Measurements from ENCODE around the gene TMEM63A. TPM values are rescaled to one million over a fixed set of nuclear protein-coding genes. Genes with fewer than 3 reads are reported as not detected.
"Not testable (repeated sequence)": the region's sequence is repeated elsewhere in the genome, so short reads cannot be mapped to it uniquely, and the experiment has no call there.

TMEM63A gene
- 16.1 TPM for polyA plus RNA-seq (2013, experiment 1 of 4)
- 16.6 TPM for polyA plus RNA-seq (2013, experiment 2 of 4)
- 12.3 TPM for polyA plus RNA-seq (2013, experiment 3 of 4)
- polyA plus RNA-seq (2013, experiment 4 of 4), result 16.3 TPM

GRCh38 chr1:225881959-225882693 is at the start of gene TMEM63A:
TSS of gene TMEM63A (minus strand) at chr1:225882380. CDS start at chr1:225877580, 4,800 bp downstream.
- peaks cover 5% of the 10 kb centered on the region for H3K4me1 ChIP-seq (ENCODE audit: control insufficient read depth, insufficient read depth, low read length)

GRCh38 chr1:225931270-225932136 is 49.3 kb upstream of the TMEM63A start:
- Histone ChIP-seq H3K27ac (ENCODE audit: insufficient read depth, low read depth, low read length, poor library complexity, severe bottlenecking) (no peak overlapping the region), H3K4me1 (ENCODE audit: control insufficient read depth, insufficient read depth, low read length) (no peaks in the 10 kb centered on the region), H3K27me3 (ENCODE audit: control insufficient read depth, insufficient read depth, low read length, poor library complexity, severe bottlenecking) (no peaks in the 10 kb centered on the region), H3K4me3 (ENCODE audit: insufficient read depth, low read depth, low read length) (no peak overlapping the region), H3K9me3 (ENCODE audit: control insufficient read depth, low read length) (no peaks in the 10 kb centered on the region), H3K36me3 (ENCODE audit: control insufficient read depth, insufficient read depth, low read length) (no peaks in the 10 kb centered on the region)
- 88% methylated on average over 5 of the region's 5 CpGs for WGBS, 2 experiments

More at GRCh38 chr1:225881959-225882693, at the start of gene TMEM63A:
- Histone ChIP-seq H3K27me3 (ENCODE audit: control insufficient read depth, insufficient read depth, low read length, poor library complexity, severe bottlenecking) (peaks cover 68% of the 10 kb centered on the region), H3K27ac (ENCODE audit: insufficient read depth, low read depth, low read length, poor library complexity, severe bottlenecking) (no peak within 1 kb of the TSS), H3K36me3 (ENCODE audit: control insufficient read depth, insufficient read depth, low read length) (no peaks in the 10 kb centered on the region), H3K4me3 (ENCODE audit: insufficient read depth, low read depth, low read length) (peak within 1 kb of the TSS; percentile 83), H3K9me3 (ENCODE audit: control insufficient read depth, low read length) (no peaks in the 10 kb centered on the region)
- 0% methylated on average over 64 of the region's 64 CpGs for WGBS, 2 experiments

- WGBS, 2 experiments, result 90 to 93% methylated on average over 2 of the region's 2 CpGs
- no peaks in the 10 kb centered on the region for H3K9me3 ChIP-seq (ENCODE audit: control insufficient read depth, low read length)
Observed at GRCh38 chr1:225930566-225930965, 48.4 kb upstream of the TMEM63A start.

GRCh38 chr1:225929462-225929861 is 47.3 kb upstream of the TMEM63A start:
- WGBS, 2 experiments, result 93 to 98% methylated on average over 2 to 3 of the region's 3 CpGs

More at GRCh38 chr1:225930566-225930965, 48.4 kb upstream of the TMEM63A start:
- no peaks in the 10 kb centered on the region for H3K4me1 ChIP-seq (ENCODE audit: control insufficient read depth, insufficient read depth, low read length)
- no peaks in the 10 kb centered on the region for H3K36me3 ChIP-seq (ENCODE audit: control insufficient read depth, insufficient read depth, low read length)
- H3K27ac ChIP-seq (ENCODE audit: insufficient read depth, low read depth, low read length, poor library complexity, severe bottlenecking), result no peak overlapping the region
- no peak overlapping the region for H3K4me3 ChIP-seq (ENCODE audit: insufficient read depth, low read depth, low read length)
- H3K27me3 ChIP-seq (ENCODE audit: control insufficient read depth, insufficient read depth, low read length, poor library complexity, severe bottlenecking), result no peaks in the 10 kb centered on the region

GRCh38 chr1:225928186-225929175 is 46.3 kb upstream of the TMEM63A start:
- Histone ChIP-seq H3K4me1 (ENCODE audit: control insufficient read depth, insufficient read depth, low read length) (no peaks in the 10 kb centered on the region), H3K4me3 (ENCODE audit: insufficient read depth, low read depth, low read length) (no peak overlapping the region), H3K27ac (ENCODE audit: insufficient read depth, low read depth, low read length, poor library complexity, severe bottlenecking) (no peak overlapping the region), H3K27me3 (ENCODE audit: control insufficient read depth, insufficient read depth, low read length, poor library complexity, severe bottlenecking) (no peaks in the 10 kb centered on the region), H3K36me3 (ENCODE audit: control insufficient read depth, insufficient read depth, low read length) (no peaks in the 10 kb centered on the region), H3K9me3 (ENCODE audit: control insufficient read depth, low read length) (no peaks in the 10 kb centered on the region)
- WGBS, 2 experiments, result 93% methylated on average over 13 to 14 of the region's 14 CpGs

More at GRCh38 chr1:225929462-225929861, 47.3 kb upstream of the TMEM63A start:
- H3K36me3 ChIP-seq (ENCODE audit: control insufficient read depth, insufficient read depth, low read length); H3K27ac ChIP-seq (ENCODE audit: insufficient read depth, low read depth, low read length, poor library complexity, severe bottlenecking); H3K27me3 ChIP-seq (ENCODE audit: control insufficient read depth, insufficient read depth, low read length, poor library complexity, severe bottlenecking); H3K4me3 ChIP-seq (ENCODE audit: insufficient read depth, low read depth, low read length); H3K4me1 ChIP-seq (ENCODE audit: control insufficient read depth, insufficient read depth, low read length); H3K9me3 ChIP-seq (ENCODE audit: control insufficient read depth, low read length): not testable (repeated sequence)

- Histone ChIP-seq H3K36me3 (ENCODE audit: control insufficient read depth, insufficient read depth, low read length) (no peaks in the 10 kb centered on the region), H3K27me3 (ENCODE audit: control insufficient read depth, insufficient read depth, low read length, poor library complexity, severe bottlenecking) (no peaks in the 10 kb centered on the region), H3K4me3 (ENCODE audit: insufficient read depth, low read depth, low read length) (no peak overlapping the region), H3K27ac (ENCODE audit: insufficient read depth, low read depth, low read length, poor library complexity, severe bottlenecking) (no peak overlapping the region), H3K9me3 (ENCODE audit: control insufficient read depth, low read length) (no peaks in the 10 kb centered on the region), H3K4me1 (ENCODE audit: control insufficient read depth, insufficient read depth, low read length) (peaks cover 11% of the 10 kb centered on the region)
- 86 to 94% methylated on average over 3 of the region's 3 CpGs for WGBS, 2 experiments
Observed at GRCh38 chr1:225926551-225927113, 44.5 kb upstream of the TMEM63A start.

- WGBS, 2 experiments, result 0% methylated on average over 80 of the region's 80 CpGs
Observed at GRCh38 chr1:225923692-225924555, 41.7 kb upstream of the TMEM63A start, which contains the start of gene PYCR2. TSS of gene PYCR2 (minus strand) at chr1:225924250. CDS start at chr1:225924110, 140 bp downstream.

GRCh38 chr1:225923381-225923691 is 41.2 kb upstream of the TMEM63A start:
- Histone ChIP-seq H3K4me1 (ENCODE audit: control insufficient read depth, insufficient read depth, low read length) (peaks cover 11% of the 10 kb centered on the region), H3K27ac (ENCODE audit: insufficient read depth, low read depth, low read length, poor library complexity, severe bottlenecking) (peak overlapping the region; percentile 81), H3K36me3 (ENCODE audit: control insufficient read depth, insufficient read depth, low read length) (peaks cover 19% of the 10 kb centered on the region), H3K9me3 (ENCODE audit: control insufficient read depth, low read length) (no peaks in the 10 kb centered on the region), H3K27me3 (ENCODE audit: control insufficient read depth, insufficient read depth, low read length, poor library complexity, severe bottlenecking) (no peaks in the 10 kb centered on the region), H3K4me3 (ENCODE audit: insufficient read depth, low read depth, low read length) (peak overlapping the region; percentile 83)
- 8 to 9% methylated on average over 8 of the region's 8 CpGs for WGBS, 2 experiments

More at GRCh38 chr1:225923692-225924555, 41.7 kb upstream of the TMEM63A start, which contains the start of gene PYCR2:
- no peaks in the 10 kb centered on the region for H3K9me3 ChIP-seq (ENCODE audit: control insufficient read depth, low read length)
- H3K27ac ChIP-seq (ENCODE audit: insufficient read depth, low read depth, low read length, poor library complexity, severe bottlenecking), result peak within 1 kb of the TSS; percentile 81
- peaks cover 11% of the 10 kb centered on the region for H3K4me1 ChIP-seq (ENCODE audit: control insufficient read depth, insufficient read depth, low read length)
- peak within 1 kb of the TSS; percentile 83 for H3K4me3 ChIP-seq (ENCODE audit: insufficient read depth, low read depth, low read length)
- H3K36me3 ChIP-seq (ENCODE audit: control insufficient read depth, insufficient read depth, low read length), result peaks cover 19% of the 10 kb centered on the region
- no peaks in the 10 kb centered on the region for H3K27me3 ChIP-seq (ENCODE audit: control insufficient read depth, insufficient read depth, low read length, poor library complexity, severe bottlenecking)

All from ectodermal cell (in vitro differentiated cells).